Measurements from ENCODE around the gene MOSPD2. TPM values are rescaled to one million over a fixed set of nuclear protein-coding genes. Genes with fewer than 3 reads are reported as not detected.
A peak's percentile ranks its signal among the peaks of the same experiment; 100 is the strongest.

MOSPD2 gene
- total and polyA plus RNA-seq, 2 of the 8 experiments (the other 6 are each of a cell fraction or from before 2014, with no cell fraction given) = 4.5 to 12.1 TPM

DNA sequence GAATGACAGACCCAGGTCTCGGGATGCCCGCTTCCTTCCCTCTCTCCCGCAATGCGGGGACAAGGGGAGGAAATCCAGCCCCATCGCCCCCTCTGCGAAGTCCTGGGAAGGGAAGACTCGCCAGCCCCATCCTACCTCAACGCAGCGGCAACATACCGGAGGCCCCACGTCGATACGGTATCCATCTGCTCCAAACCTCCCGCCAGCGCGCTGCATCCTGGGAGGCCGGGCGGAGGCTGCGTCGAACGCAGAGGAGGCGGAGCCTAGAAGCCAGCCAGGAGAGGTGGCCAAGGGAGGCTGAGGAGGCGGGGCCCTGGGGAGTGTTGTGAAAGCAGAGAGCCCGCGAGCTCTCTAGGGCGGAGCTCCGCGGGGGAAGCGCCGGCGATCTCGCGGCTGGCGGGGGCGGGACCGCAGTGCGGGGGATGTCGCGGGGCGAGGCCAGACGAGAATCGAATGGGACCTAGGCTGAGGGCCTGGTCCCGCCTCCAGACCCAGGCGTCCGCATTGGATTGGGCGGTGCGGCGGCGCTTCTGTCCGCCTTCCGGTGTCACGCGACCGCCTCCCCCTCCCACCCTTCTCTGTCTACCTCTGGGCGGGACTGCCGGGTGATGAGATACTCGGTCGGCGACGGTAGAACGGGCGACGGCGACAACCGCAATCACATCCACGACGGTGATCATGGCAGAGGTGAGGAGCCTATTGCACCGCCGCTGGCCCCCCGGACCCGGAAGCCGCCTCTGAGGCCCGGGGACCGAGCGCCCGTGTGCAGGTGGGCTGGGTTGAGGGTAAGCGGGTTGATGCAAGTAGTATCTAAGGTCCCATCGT, at the start of gene MOSPD2, which contains the start of gene FANCB (continued):
- TF ChIP-seq, protein P1, sequence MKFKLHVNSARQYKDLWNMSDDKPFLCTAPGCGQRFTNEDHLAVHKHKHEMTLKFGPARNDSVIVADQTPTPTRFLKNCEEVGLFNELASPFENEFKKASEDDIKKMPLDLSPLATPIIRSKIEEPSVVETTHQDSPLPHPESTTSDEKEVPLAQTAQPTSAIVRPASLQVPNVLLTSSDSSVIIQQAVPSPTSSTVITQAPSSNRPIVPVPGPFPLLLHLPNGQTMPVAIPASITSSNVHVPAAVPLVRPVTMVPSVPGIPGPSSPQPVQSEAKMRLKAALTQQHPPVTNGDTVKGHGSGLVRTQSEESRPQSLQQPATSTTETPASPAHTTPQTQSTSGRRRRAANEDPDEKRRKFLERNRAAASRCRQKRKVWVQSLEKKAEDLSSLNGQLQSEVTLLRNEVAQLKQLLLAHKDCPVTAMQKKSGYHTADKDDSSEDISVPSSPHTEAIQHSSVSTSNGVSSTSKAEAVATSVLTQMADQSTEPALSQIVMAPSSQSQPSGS (IDR thresholded peaks at IDR 0.05; ENCODE audit: low read length) = no peak
- TF ChIP-seq GABPA (IDR thresholded peaks at IDR 0.05; ENCODE audit: borderline replicate concordance, insufficient read depth, low read length) (no peak), USF2 (IDR thresholded peaks at IDR 0.05; ENCODE audit: low read length) (0 out of 2 replicates have a peak, but pooled peaks have one; percentile 3), HDAC2 (IDR thresholded peaks at IDR 0.05; ENCODE audit: borderline replicate concordance in 1 of 2, low read depth in 2 of 2, low read length in 2 of 2) (no peak), BCL11A (IDR thresholded peaks at IDR 0.05; ENCODE audit: low read depth in 2 of 2, low read length in 2 of 2) (no peak), SIN3A (conservative IDR thresholded peaks at IDR 0.05 in 1 of 2, IDR thresholded peaks at IDR 0.05 in 1 of 2; ENCODE audit: low read depth in 1 of 2, low read length in 2 of 2) (0 out of 4 replicates have a peak, but pooled peaks of 1 of the 2 experiments have one; percentile 15), POLR2A (IDR thresholded peaks at IDR 0.05; ENCODE audit: control extremely low read depth in 1 of 2, low read depth in 2 of 2, low read length in 2 of 2) (peak; percentile 15 to 64), RFX5 (IDR thresholded peaks at IDR 0.05; ENCODE audit: borderline replicate concordance, low read depth, low read length) (no peak)

Data from H1 (cell line).